H1 (cell line): ENCODE measurements around the gene ROR1. TPM values are rescaled to one million over a fixed set of nuclear protein-coding genes. Genes with fewer than 3 reads are reported as not detected.

ENCODE experiments used
- FOSL1 ChIP-seq: IDR thresholded peaks from 2 replicates; pipeline ENCODE4 v1.6.1; 2011; ENCODE audit warnings: mild to moderate bottlenecking, low read depth, low read length, moderate library complexity; ENCODE audit not compliant: insufficient read depth
- GTF2F1 ChIP-seq: IDR thresholded peaks from 2 replicates; pipeline ENCODE4 v1.6.1; 2012; ENCODE audit warnings: low read depth, low read length, improper control_type of control experiment, borderline replicate concordance
- RNF2 ChIP-seq: fragments of 200-900, 300-1000 bp; sonication (generic); IDR thresholded peaks from 2 replicates; pipeline ENCODE4 v1.7.1; 2016; ENCODE audit warnings: borderline replicate concordance, low read depth, mild to moderate bottlenecking, antibody characterized with exemption, low read length; ENCODE audit not compliant: poor library complexity, severe bottlenecking; ENCODE audit errors: missing control alignments
- YY1 ChIP-seq: IDR thresholded peaks from 2 replicates; pipeline ENCODE4 v1.6.1; 2011; ENCODE audit warnings: low read depth, mild to moderate bottlenecking, low read length
- ZNF274 ChIP-seq: IDR thresholded peaks from 2 replicates; pipeline ENCODE4 v1.7.0; 2012; ENCODE audit warnings: low read length, borderline replicate concordance; ENCODE audit errors: extremely low read depth
- polyA plus RNA-seq, 7 experiments: library from polyadenylated mRNA; depleted of rRNA in 3 of 7; stranded (reverse) in 5 of 7; unstranded in 2 of 7; fragments of >200 nt in 5 of 7; fragments of 200-250 nt in 2 of 7; gene quantifications; 1 replicate in 5 of 7; 2 replicates in 1 of 7; 4 replicates in 1 of 7; pipeline versions ENCODE4 v1.2.1 to v1.2.3, GENCODE V29; 2011 to 2013; ENCODE audit warnings: missing spikeins in 2 of 7, mixed read lengths in 2 of 7
- total RNA-seq: library from RNA; stranded (reverse); fragmentation: NEBNext Ultra II Directional; extraction: Animal tissue kit (Norgen Biotek cat#: 25700); gene quantifications from 2 replicates; pipeline ENCODE4 v1.2.1, GENCODE V29; 2021
- TF ChIP-seq, protein P1 (sequence below), 3 experiments: IDR thresholded peaks; 1 replicate in 2 of 3; 2 replicates in 1 of 3; pipeline versions ENCODE4 v1.5.1 to v1.6.1; 2011; ENCODE audit warnings: low read length in 3 of 3, mild to moderate bottlenecking in 3 of 3, inconsistent platforms in 2 of 3, low read depth in 1 of 3, moderate library complexity in 1 of 3; ENCODE audit not compliant: insufficient read depth in 1 of 3; ENCODE audit errors: control extremely low read depth in 1 of 3

Gene ROR1
- total and polyA plus RNA-seq, 2 of the 8 experiments (the other 6 are each of a cell fraction or from before 2014, with no cell fraction given), result 33.6 to 73.6 TPM

DNA sequence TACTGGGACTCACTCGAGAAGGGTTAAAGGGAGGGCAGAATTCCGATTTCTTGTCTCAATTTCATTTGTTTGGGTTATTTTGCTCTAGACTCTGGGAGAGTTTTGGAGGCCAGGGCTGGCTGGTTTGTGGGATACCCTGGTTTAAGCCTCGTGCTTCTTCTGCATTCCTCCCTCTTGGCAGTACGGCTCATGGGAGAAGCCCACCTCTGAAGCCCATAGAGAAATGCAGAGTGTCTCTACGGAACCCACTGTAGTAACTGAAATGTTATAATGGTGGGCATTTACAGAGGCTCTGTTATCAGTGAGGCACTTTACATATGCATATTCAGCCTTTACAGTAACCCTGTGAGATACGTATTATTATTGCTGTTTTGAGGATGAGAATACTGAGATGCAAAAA, 43.9 kb downstream of the ROR1 start (continued):
- TF ChIP-seq ZNF274 (no peak), FOSL1 (no peak), RNF2 (no peak), YY1 (no peak), GTF2F1 (no peak)
- TF ChIP-seq, protein P1, sequence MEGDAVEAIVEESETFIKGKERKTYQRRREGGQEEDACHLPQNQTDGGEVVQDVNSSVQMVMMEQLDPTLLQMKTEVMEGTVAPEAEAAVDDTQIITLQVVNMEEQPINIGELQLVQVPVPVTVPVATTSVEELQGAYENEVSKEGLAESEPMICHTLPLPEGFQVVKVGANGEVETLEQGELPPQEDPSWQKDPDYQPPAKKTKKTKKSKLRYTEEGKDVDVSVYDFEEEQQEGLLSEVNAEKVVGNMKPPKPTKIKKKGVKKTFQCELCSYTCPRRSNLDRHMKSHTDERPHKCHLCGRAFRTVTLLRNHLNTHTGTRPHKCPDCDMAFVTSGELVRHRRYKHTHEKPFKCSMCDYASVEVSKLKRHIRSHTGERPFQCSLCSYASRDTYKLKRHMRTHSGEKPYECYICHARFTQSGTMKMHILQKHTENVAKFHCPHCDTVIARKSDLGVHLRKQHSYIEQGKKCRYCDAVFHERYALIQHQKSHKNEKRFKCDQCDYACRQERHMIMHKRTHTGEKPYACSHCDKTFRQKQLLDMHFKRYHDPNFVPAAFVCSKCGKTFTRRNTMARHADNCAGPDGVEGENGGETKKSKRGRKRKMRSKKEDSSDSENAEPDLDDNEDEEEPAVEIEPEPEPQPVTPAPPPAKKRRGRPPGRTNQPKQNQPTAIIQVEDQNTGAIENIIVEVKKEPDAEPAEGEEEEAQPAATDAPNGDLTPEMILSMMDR (IDR thresholded peaks at IDR 0.05; ENCODE audit: control extremely low read depth in 1 of 3, insufficient read depth in 1 of 3, low read depth in 1 of 3, low read length in 3 of 3), result no peak
- TF ChIP-seq, all 59 proteins: peak for 0
